ENCODE results near the gene PEAR1. TPM values are rescaled to one million over a fixed set of nuclear protein-coding genes. Genes with fewer than 3 reads are reported as not detected.
A peak's percentile ranks its signal among the peaks of the same experiment; 100 is the strongest.

Gene PEAR1
- total RNA-seq, 1 donor from 2014 or later = 3.9 TPM

GRCh38 chr1:156901590-156901900 is 8.0 kb downstream of the PEAR1 start:
- no peak for DNase-seq (ENCODE audit: low read depth)

DNA sequence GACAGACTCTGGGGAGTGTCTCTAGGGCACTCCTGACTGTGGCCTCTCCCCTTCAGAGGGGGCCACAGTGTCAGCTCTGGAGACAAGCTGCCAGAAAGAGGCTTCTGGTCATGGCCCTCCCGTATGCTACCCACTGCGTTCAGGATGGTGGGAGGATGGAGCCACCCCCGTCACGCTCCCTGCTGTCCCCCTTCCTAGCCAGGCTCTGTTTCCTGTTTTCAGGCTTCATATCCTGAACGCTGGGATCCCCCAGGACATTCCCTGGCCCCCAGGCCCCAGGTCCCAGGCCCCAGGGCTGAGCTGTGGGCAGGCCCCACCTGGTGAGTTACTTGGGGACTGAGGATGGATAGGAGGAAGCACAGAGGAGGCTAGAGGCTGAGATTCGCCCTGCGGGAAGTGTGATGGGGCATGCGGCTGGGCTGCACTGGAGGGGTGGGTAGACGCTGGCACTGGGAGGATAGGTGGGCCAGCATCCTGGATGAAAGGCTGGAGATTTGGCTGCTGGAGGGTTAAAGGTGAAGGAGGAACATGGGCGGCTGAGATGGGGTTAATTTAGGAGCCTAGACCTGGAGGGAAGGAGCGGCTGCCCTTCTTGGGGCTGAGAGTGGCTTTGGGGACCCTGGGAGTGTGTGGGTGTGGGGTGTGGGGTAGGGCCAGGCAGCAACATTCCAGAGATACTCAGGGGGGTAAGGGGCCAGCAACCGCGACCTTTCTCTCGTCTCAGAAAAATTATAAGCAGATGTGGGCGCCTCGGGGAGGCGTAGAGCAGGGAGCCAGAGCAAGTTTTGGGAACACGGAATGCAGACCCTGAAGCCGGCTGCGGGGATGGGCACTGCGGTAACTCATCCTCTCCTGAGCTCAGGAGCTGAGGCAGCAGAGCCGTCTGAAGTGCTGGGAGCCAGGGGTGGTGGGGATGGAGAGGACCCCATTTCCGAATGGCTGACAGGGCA is 8.7 kb downstream of the PEAR1 start:
- no peak for DNase-seq (ENCODE audit: low read depth)

DNA sequence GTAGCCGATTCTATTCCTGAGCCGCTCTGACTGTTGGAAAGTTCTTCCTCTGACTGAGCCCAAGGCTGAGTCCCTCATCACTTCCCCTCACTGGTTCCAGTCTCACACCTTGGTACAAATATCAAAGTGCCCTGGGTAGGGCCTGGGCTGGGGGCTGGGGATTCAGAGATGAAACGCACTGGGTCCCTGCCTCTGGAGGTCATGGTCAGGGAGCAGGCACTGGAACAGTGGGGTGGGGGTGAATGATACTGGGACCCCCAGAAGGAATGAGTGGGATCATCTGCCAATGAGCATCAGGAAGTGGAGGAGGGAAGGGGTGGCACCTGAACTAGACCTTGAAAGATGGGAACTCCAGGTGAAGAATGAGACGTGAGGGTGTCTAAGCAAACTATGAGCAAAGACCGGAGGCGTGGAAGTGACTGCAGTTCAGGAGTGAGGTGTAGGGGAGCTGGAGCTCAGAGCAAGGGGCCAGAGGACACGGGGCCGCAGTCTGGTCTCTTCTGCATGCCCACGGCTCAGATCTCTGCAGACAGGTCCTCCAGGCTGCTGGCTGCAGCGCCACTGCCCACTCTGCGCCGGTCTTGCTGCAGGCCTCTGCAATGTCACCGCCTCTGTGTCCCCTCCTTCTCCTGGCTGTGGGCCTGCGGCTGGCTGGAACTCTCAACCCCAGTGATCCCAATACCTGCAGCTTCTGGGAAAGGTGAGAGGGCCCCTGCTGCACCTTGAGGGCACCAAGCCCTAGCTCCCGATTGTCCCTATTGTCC is 10.0 kb downstream of the PEAR1 start:
- no peak for DNase-seq (ENCODE audit: low read depth)

GRCh38 chr1:156904187-156904959 is 10.9 kb downstream of the PEAR1 start:
- DNase-seq (ENCODE audit: low read depth) = no peak

DNA sequence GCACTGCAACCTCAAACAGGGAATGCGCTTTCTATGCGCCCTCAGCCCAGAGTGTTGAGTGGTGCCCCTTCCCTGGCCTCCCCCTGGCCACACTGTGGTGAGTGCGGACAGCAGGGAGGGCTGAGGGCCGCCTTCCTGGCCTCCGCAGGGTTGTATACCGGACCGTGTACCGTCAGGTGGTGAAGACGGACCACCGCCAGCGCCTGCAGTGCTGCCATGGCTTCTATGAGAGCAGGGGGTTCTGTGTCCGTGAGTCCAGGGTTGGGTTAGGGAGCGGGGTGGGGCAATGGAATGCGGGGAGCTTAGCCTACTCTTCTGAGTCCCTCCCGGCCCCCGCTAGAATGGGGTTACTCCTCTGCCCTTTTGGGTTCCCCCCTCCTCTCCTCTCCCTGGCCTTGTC is 11.7 kb downstream of the PEAR1 start:
- no peak for DNase-seq (ENCODE audit: low read depth)

GRCh38 chr1:156905651-156906050 is 12.1 kb downstream of the PEAR1 start:
- no peak for DNase-seq (ENCODE audit: low read depth)

- DNase-seq (ENCODE audit: low read depth) = no peak
These were observed 12.8 kb downstream of the PEAR1 start for GRCh38 chr1:156906206-156906906.

DNA sequence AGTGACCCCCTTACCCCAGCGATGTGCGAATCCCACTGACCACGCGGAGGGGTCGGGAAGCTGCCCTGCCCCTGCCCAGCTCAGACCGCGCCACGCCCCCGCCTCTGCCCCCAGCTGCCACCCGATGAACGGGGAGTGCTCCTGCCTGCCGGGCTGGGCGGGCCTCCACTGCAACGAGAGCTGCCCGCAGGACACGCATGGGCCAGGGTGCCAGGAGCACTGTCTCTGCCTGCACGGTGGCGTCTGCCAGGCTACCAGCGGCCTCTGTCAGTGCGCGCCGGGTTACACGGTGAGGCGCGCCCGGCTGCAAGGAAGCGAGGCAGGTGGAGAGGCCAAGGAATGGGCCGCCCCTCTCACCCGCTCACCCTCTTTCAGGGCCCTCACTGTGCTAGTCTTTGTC is 15.0 kb downstream of the PEAR1 start:
- no peak for DNase-seq (ENCODE audit: low read depth)

DNA sequence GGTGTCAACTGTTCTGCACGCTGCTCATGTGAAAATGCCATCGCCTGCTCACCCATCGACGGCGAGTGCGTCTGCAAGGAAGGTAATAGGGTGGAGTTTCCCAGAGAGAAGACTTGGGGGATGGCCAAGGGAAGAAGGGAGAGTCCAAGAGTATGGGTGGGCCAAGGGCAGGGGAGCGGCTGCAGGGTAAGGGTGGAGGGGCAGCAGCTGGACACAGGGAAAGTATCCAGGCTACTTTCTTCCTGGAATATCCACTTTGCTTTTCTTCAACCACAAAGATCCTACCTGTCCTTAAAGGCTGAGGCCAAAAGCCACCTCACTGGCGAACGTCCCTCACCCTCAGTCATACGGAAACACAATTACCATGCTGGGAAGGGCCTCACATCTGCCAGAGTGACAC is 15.4 kb downstream of the PEAR1 start:
- no peak for DNase-seq (ENCODE audit: low read depth)

DNA sequence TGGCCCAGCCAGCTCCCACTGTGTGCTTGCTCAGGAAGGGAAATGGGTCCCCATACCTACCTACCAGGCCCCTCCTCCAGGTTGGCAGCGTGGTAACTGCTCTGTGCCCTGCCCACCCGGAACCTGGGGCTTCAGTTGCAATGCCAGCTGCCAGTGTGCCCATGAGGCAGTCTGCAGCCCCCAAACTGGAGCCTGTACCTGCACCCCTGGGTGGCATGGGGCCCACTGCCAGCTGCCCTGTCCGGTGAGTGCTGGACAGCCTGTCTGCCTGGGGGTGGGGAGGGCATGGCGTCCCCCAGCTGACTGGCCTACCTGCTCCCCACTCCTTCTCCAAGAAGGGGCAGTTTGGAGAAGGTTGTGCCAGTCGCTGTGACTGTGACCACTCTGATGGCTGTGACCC is 16.2 kb downstream of the PEAR1 start:
- no peak for DNase-seq (ENCODE audit: low read depth)

GRCh38 chr1:156910309-156910782 is 16.8 kb downstream of the PEAR1 start:
- DNase-seq (ENCODE audit: low read depth) = no peak

DNA sequence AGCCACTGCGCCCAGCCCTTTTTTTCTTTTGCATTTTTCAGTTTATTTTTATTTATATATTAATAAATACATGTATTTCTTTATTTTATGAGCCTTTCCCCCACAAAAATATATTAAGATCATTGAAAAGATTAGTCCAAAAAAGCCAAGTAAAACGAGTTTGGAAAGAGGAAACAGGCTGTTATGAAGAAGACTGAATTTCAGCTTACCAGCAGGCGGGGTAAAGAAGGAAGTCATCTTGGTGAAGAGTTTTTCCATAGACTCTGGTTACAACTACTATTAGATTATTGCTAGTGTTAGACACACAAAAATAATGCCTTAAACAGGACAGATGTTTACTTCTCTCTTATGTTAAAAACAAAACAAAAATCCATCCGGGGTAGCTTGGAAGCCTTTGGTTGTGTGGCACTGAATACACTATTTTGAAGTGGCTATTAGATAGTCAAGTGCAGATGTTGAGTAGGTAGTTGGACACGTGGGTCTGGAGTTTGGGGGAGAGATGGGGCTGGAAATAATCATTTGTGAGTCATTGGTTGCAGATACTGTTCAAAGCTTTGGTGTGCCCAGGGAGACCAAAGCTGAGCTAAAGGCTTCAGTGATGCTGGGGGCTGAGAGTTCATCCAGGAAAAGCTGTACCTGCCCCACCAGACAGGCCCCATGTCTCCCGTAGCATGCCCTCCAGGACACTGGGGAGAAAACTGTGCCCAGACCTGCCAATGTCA is 18.2 kb downstream of the PEAR1 start:
- no peak for DNase-seq (ENCODE audit: low read depth)

- no peak for DNase-seq (ENCODE audit: low read depth)
These were observed 18.8 kb downstream of the PEAR1 start for GRCh38 chr1:156912310-156912709.

DNA sequence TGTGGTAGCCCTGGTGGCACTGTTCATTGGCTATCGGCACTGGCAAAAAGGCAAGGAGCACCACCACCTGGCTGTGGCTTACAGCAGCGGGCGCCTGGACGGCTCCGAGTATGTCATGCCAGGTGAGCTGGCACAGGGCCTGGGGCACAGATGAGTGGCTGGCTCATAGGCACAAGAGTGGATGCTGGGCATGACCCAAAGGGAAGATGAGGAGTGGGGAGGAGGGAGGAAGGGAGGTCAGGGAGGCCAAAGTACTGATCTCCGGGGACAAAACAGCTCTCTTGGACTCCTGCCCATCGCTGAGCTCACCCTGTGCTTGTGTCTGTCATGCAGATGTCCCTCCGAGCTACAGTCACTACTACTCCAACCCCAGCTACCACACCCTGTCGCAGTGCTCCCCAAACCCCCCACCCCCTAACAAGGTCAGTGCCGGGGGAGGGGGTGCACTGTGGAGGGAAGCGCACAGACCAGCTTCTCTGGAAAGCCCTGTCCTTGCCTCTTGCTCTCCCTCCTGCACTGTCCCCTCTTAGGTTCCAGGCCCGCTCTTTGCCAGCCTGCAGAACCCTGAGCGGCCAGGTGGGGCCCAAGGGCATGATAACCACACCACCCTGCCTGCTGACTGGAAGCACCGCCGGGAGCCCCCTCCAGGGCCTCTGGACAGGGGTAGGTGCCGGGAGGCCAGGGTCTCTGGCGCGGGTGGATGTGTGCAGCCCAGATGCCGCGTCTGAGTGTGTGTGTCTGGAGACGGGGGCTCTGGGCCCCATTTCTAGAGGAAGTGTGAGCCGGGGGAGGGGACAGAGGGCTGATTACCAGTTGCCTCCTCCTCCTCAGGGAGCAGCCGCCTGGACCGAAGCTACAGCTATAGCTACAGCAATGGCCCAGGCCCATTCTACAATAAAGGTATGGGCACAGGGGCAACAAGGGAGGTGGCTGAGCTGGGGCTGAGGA is 19.6 kb downstream of the PEAR1 start:
- DNase-seq (ENCODE audit: low read depth) = no peak

- DNase-seq (ENCODE audit: low read depth) = no peak
These were observed 20.4 kb downstream of the PEAR1 start for GRCh38 chr1:156913809-156914387.

DNA sequence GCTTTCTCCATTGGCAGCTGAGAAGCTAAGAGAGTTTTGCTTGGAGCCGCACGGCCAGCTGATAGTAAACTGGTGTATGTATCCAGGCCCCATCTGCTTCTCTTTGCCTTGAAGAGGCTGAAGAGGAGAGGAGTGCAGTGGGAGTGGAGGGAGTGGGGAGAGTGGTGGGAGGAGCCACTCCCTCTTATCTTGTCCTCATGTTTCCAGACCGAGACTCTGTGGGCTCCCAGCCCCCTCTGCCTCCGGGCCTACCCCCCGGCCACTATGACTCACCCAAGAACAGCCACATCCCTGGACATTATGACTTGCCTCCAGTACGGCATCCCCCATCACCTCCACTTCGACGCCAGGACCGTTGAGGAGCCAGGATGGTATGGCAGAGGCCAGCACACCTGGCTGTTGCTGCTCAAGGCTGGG is 20.9 kb downstream of the PEAR1 start:
- no peak for DNase-seq (ENCODE audit: low read depth)

DNA sequence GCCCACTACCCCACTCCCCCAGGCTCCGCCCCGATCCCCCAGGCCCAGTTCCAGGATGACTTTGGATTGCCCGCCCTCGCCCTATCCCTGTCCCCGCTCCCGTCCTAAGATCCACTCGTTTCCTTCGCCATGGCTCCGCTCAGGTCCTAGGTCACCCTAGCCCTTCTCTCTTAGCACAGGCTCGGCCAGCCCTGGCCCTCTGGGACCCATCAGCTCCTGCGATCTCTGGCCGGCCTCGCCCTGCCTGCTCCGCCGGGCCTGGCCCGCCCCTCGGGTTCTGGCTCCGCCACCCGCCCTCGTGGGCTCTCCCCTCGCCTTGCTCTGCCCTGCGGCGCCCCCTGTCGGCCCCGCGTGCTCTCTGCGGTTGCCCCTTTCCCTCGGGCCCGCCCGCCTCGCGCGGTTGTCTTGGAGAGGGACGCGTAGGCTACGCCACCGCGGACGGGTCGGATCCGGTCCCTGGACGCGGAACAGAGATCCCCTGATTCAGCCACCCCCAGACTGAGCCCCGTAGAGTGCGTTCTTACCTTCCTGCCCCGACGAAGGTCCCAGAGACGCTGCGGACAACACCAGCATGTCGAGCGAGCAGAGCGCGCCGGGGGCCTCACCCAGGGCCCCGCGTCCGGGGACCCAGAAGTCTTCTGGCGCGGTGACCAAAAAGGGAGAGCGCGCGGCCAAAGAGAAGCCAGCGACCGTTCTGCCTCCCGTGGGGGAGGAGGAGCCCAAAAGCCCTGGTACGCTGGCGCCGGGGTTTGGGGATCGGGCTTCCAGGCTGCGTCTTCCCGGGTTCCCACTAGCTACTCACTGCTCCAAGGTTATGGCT is 26.9 kb downstream of the PEAR1 start, which contains the start of gene LRRC71:
Gene LRRC71, plus strand, starts transcription at position 400 of the 820 bp plus-strand sequence. Its CDS starts 172 bp downstream, at position 572.
- peak; percentile 27 for DNase-seq (ENCODE audit: low read depth)

DNA sequence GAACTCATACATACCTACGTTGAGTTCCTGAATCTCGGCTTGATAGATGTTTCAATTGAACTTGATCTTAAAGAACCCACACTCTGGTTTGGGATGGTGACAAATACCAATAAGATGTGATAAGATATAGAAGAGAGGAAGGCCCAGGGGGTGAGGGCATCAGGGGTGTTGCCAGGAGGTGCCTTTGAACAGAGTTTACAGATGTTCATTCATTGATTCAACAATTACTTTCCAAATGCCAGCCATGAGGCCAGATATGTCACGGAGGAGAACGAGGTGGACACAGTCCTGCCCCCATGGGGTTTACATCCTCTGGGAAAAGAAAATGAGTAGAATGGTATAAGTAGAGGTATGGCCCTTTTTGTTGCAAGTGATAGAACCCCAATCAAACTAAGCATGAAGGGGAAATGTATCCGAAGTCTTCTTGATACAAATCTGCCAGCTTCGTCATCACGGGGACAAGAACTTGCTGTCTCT is 27.6 kb downstream of the PEAR1 start:
- DNase-seq (ENCODE audit: low read depth) = no peak
